HG02938 (cell line): ENCODE measurements around the gene WSB1.

Source experiments
- ATAC-seq: cut with Tn5 transposase; IDR thresholded peaks from one replicate; pipeline ENCODE4 v1.9.1; 2021; ENCODE audit warnings: mild to moderate bottlenecking, moderate library complexity; ENCODE audit not compliant: unreplicated experiment

The WSB1 gene

GRCh38 chr17:27333410-27333980 lies 39.6 kb downstream of the WSB1 start:
- no peak for ATAC-seq

GRCh38 chr17:27336184-27336583 lies 42.3 kb downstream of the WSB1 start:
- no peak for ATAC-seq

GRCh38 chr17:27338536-27338985 lies 44.6 kb downstream of the WSB1 start:
- no peak for ATAC-seq

GRCh38 chr17:27339198-27339835 lies 45.4 kb downstream of the WSB1 start:
- no peak for ATAC-seq

GRCh38 chr17:27339836-27340550 lies 46.1 kb downstream of the WSB1 start:
- no peak for ATAC-seq

DNA sequence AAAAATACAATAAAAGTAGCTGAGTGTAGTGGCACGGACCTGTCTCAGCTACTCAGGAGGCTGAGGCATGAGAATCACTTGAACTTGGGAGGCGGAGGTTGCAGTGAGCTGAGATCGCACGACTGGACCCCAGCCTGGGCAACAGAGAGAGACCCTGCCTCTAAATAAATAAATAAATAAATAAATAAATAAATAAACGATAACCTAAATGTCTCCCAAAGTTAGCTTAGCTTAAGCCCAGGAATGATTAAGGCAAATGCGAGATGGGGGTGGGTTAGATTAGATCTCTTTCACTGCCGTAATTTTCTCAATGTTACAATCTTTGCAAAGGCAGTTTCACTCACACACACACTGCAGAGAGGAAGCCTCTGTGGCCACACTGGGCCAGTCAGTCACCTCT lies 46.7 kb downstream of the WSB1 start:
- no peak for ATAC-seq

DNA sequence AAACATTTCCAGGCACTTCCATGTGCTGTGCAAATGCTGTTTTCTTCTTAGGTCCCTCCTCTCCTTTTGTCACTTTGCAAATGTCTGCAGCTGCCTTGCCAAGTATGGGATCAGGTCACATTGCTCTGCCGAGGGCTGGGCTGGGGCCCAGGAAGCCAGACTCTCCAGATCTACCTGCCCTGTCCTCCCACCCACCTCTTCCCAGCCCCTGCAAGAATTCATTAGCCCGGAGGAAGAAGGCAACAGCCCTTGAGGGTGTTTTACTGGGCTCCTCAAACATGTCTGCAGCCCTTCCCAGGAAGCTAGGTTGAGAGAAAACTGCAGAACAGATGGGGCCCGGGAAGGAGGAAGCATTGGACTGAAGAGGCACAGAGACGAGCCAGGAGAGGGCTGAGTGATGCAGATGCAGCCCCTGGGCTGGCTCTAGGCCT lies 47.1 kb downstream of the WSB1 start:
- ATAC-seq, result no peak

DNA sequence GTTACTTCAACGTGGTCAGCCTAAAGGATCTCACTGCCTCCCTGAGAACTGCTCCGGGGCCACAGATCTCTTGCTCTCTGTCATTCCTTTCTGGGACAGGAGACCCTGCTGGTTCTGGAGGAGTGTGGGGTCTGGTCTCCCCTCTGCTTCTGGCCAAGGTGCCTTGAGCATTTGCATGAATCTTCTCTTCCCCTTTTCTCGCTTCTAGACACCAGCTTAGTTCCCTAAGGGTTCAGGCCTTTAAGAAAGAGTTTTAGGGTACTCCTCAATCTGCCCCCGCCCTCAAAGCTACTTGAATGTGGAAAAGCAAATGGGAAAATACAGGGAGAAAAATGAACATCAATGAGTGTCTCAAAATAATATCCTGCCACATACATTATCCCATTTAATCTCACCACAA lies 48.1 kb downstream of the WSB1 start:
- ATAC-seq, result no peak

DNA sequence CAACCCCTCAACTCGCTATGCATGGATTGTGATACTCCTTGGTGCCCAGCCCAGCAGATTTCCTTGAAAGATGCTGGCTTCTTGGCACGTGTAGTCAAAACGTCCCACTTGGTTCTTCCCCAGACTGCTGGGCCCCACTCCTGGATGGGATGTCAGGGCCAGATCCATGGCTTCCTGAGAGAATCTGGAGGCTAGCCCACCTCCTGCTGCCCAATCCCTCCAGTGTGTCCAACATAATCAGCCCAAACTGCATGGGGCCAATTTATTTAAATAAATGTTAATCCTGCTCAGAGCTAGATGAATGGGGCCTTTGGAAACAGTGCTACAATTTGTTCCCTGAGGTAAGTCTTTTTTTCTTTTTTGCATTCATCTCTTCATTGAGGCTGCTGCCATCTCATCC lies 49.4 kb downstream of the WSB1 start:
- no peak for ATAC-seq

- ATAC-seq, result no peak
Observed at GRCh38 chr17:27343977-27344607, 50.2 kb downstream of the WSB1 start.

DNA sequence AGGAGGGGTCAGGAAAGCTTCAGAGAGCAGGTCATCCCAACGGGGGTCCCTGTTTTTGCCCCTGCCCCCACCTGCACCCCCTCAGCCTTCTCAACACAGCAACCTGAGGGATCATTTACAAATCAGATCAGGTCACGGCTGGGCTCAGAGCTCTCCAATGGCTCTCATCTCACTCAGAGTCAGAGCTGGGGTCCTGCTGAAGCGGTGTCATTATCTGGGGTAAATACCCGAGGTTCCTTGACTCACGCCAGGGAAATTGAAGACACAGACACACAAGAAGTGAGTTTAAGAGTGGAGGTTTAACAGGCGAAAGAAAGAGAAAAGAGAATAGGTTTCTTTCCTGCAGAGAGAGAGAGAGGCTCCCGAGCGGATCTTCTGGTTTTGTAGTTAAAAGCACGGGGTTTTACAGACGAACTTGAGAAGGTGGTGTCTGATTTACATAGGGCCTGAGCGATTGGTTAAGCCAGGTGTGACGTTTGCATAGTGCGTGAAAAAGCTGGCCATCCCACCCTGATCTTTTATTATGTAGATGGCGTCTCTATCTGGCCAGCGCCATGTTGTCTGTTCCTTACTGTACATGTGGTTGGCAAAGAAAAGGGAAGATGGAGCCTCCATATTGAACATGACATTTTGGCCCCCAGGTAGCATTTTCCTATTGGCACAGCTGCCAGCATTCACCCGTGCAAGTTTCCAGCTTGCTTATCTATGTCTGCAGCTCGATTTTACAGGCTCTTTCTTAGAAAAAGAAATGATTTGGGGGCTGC lies 51.4 kb downstream of the WSB1 start:
- ATAC-seq, result no peak

GRCh38 chr17:27346228-27346899 lies 52.5 kb downstream of the WSB1 start:
- no peak for ATAC-seq

DNA sequence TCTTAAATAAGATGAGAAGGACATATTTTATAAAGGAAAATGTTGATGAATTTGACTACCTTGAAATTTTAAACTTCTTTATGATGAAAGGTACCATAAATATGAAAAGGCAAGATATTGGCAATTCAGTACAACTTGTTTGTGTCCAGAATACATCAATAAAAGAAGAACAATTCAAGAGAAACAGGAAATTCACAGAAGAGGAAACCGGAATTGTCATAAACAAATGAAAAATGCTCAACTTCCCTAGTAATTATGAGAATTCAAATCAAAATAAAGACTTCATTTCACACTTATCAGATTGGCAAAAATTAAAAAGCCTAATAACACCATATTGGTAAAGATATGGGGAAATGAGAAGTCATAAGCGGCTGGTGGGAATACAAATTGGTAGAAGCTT lies 54.3 kb downstream of the WSB1 start:
- ATAC-seq, result no peak

- ATAC-seq, result no peak
Observed at GRCh38 chr17:27349540-27350021, 55.7 kb downstream of the WSB1 start.

- no peak for ATAC-seq
Observed at GRCh38 chr17:27351759-27352158, 57.8 kb downstream of the WSB1 start.

DNA sequence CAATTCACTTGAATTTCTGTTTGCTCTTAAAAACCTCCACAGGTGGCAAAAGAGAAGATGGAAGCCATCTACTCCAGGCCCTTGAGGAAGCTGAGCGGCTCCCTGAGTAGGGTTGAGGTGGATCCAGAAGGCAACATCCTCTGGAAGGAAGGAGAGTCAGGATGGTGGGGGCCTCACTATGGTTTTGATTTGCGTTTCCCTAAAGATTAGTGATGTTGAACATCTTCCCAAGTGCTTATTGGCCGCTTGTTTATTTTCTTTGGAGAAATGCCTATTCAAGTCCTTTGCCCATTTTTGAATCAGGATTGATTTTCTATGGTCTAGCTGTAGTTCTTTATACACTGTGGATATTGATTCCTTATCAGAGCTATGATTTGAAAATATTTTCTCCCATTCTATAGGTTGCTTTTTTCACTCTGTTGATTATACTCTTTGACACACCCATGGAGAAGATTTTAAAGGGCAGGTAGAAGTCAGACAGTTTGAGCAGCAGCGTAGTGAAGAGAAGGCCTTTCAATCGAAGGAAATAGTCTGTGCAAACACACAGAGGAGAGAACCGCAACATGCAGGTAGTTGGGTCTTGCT lies 58.6 kb downstream of the WSB1 start:
- no peak for ATAC-seq

DNA sequence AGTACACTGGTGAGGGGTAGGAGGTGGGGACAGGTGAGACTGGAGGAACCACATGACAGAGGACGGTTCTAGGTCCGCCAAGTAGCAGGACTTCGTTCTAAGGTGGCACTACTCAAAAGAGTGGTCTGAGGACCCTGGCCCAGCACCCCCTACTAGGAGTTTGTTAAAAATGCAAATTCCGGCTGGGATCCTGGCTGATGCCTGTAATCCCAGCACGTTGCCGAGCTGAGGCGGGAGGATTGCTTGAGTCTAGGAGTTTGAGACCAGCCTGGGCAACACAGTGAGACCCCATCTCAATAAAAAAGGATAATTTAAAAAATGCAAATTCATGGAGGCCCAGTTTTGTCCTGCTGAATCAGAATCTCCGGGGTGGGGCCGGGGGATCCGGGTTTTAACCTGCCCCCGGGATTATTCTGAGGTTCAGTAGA lies 59.1 kb downstream of the WSB1 start:
- ATAC-seq, result no peak

- peak; percentile 67 for ATAC-seq
Observed at GRCh38 chr17:27353461-27354050, 59.6 kb downstream of the WSB1 start.

GRCh38 chr17:27354051-27354490 lies 60.2 kb downstream of the WSB1 start:
- ATAC-seq, result peak; percentile 9
